HEK293 (cell line): ENCODE measurements around the gene VAMP5.
A peak's percentile ranks its signal among the peaks of the same experiment; 100 is the strongest.
"Not testable (repeated sequence)": the region's sequence is repeated elsewhere in the genome, so short reads cannot be mapped to it uniquely, and the experiment has no call there.

Experiments
- CTCF ChIA-PET: fragments of 350-600 bp; formaldehyde crosslinking; extraction: SDS; loops from one replicate; lab custom pipeline; 2021; ENCODE audit warnings: antibody characterized with exemption; lab: Yijun Ruan, JAX
- POLR2A ChIA-PET: fragments of 300-600 bp; formaldehyde crosslinking; extraction: SDS; loops from one replicate; lab custom pipeline; 2020; ENCODE audit warnings: antibody characterized with exemption, inconsistent platforms; lab: Yijun Ruan, JAX
- H3K27ac ChIP-seq: fragments of 200-500 bp; sonication (Bioruptor generic); 2 replicates; pipeline ENCODE4 v1.5.1; 2014; ENCODE audit warnings: low read depth, low read length, control low read depth, inconsistent platforms; ENCODE audit errors: extremely low read depth
- H3K36me3 ChIP-seq, 2 experiments: fragments of 200-500 bp in 1 of 2; sonication (Bioruptor generic) in 1 of 2; 1 replicate in 1 of 2; 2 replicates in 1 of 2; pipeline ENCODE4 v1.5.1; 2014 to 2017; ENCODE audit warnings: inconsistent platforms in 2 of 2, low read length in 2 of 2; ENCODE audit not compliant: control insufficient read depth in 2 of 2, insufficient read depth in 1 of 2
- H3K4me1 ChIP-seq: fragments of 200-500 bp; sonication (Bioruptor generic); 2 replicates; pipeline ENCODE4 v1.5.1; 2014; ENCODE audit warnings: mild to moderate bottlenecking, low read length, inconsistent platforms; ENCODE audit not compliant: control insufficient read depth, insufficient read depth
- H3K4me3 ChIP-seq: 2 replicates; pipeline ENCODE4 v1.5.1; 2011; ENCODE audit warnings: low read depth, mild to moderate bottlenecking, control low read depth, low read length, moderate library complexity
- H3K9me3 ChIP-seq: fragments of 200-500 bp; sonication (Bioruptor generic); 2 replicates; pipeline ENCODE4 v1.5.1; 2014; ENCODE audit warnings: low read depth, low read length, inconsistent platforms; ENCODE audit not compliant: control insufficient read depth, insufficient read depth
- FEZF1 ChIP-seq: fragments of 450-650 bp; formaldehyde crosslinking; IDR thresholded peaks from 2 replicates; pipeline ENCODE4 v1.5.1; 2016; ENCODE audit warnings: missing biosample characterization, missing genetic modification characterization
- GFI1B ChIP-seq: fragments of 450-650 bp; formaldehyde crosslinking; IDR thresholded peaks from 2 replicates; pipeline ENCODE4 v1.5.1; 2016; ENCODE audit warnings: missing biosample characterization, missing genetic modification characterization
- KLF1 ChIP-seq: fragments of 450-650 bp; formaldehyde crosslinking; IDR thresholded peaks from 2 replicates; pipeline ENCODE4 v1.5.1; 2016; ENCODE audit warnings: missing biosample characterization, missing genetic modification characterization
- KLF7 ChIP-seq: fragments of 450-650 bp; formaldehyde crosslinking; IDR thresholded peaks from 2 replicates; pipeline ENCODE4 v1.5.1; 2016; ENCODE audit warnings: missing biosample characterization, missing genetic modification characterization, borderline replicate concordance
- SCRT1 ChIP-seq: fragments of 450-650 bp; formaldehyde crosslinking; IDR thresholded peaks from 2 replicates; pipeline ENCODE4 v1.5.1; 2016; ENCODE audit warnings: missing biosample characterization, missing genetic modification characterization, borderline replicate concordance
- SP7 ChIP-seq: fragments of 450-650 bp; formaldehyde crosslinking; IDR thresholded peaks from 2 replicates; pipeline ENCODE4 v1.5.1; 2016; ENCODE audit warnings: missing biosample characterization, missing genetic modification characterization
- TCF7L2 ChIP-seq: IDR thresholded peaks from 2 replicates; pipeline ENCODE4 v1.6.1; 2011; ENCODE audit warnings: low read depth, mild to moderate bottlenecking, inconsistent platforms, low read length, moderate library complexity, borderline replicate concordance
- WT1 ChIP-seq: fragments of 450-650 bp; formaldehyde crosslinking; IDR thresholded peaks from 2 replicates; pipeline ENCODE4 v1.5.1; 2016; ENCODE audit warnings: missing biosample characterization, missing genetic modification characterization
- YY2 ChIP-seq: fragments of 450-650 bp; formaldehyde crosslinking; IDR thresholded peaks from 2 replicates; pipeline ENCODE4 v1.5.1; 2016; ENCODE audit warnings: missing biosample characterization, missing genetic modification characterization
- ZBTB17 ChIP-seq: fragments of 450-650 bp; formaldehyde crosslinking; IDR thresholded peaks from 2 replicates; pipeline ENCODE4 v1.5.1; 2016; ENCODE audit warnings: missing biosample characterization, missing genetic modification characterization
- ZEB2 ChIP-seq: fragments of 450-650 bp; formaldehyde crosslinking; IDR thresholded peaks from 2 replicates; pipeline ENCODE4 v1.5.1; 2016; ENCODE audit warnings: missing biosample characterization, missing genetic modification characterization
- ZNF302 ChIP-seq: fragments of 450-650 bp; formaldehyde crosslinking; IDR thresholded peaks from 2 replicates; pipeline ENCODE4 v1.5.1; 2016; ENCODE audit warnings: missing biosample characterization, missing genetic modification characterization, low read depth
- ZNF311 ChIP-seq: fragments of 450-650 bp; formaldehyde crosslinking; IDR thresholded peaks from 2 replicates; pipeline ENCODE4 v1.5.1; 2017; ENCODE audit warnings: missing biosample characterization, missing genetic modification characterization, borderline replicate concordance
- ZNF324 ChIP-seq: fragments of 450-650 bp; formaldehyde crosslinking; IDR thresholded peaks from 2 replicates; pipeline ENCODE4 v1.5.1; 2016; ENCODE audit warnings: missing biosample characterization, missing genetic modification characterization
- ZNF394 ChIP-seq: fragments of 450-650 bp; formaldehyde crosslinking; IDR thresholded peaks from 2 replicates; pipeline ENCODE4 v1.5.1; 2016; ENCODE audit warnings: missing biosample characterization, missing genetic modification characterization, mild to moderate bottlenecking, moderate library complexity, borderline replicate concordance
- ZNF404 ChIP-seq: fragments of 450-650 bp; formaldehyde crosslinking; IDR thresholded peaks from 2 replicates; pipeline ENCODE4 v1.5.1; 2017; ENCODE audit warnings: missing biosample characterization, missing genetic modification characterization
- ZNF501 ChIP-seq: fragments of 450-650 bp; formaldehyde crosslinking; IDR thresholded peaks from 2 replicates; pipeline ENCODE4 v1.5.1; 2016; ENCODE audit warnings: missing biosample characterization, missing genetic modification characterization
- ZNF548 ChIP-seq: fragments of 450-650 bp; formaldehyde crosslinking; IDR thresholded peaks from 2 replicates; pipeline ENCODE4 v1.5.1; 2016; ENCODE audit warnings: missing biosample characterization, missing genetic modification characterization
- ZNF585B ChIP-seq: fragments of 450-650 bp; formaldehyde crosslinking; IDR thresholded peaks from 2 replicates; pipeline ENCODE4 v1.5.1; 2016; ENCODE audit warnings: missing biosample characterization, missing genetic modification characterization
- ZNF621 ChIP-seq: fragments of 450-650 bp; formaldehyde crosslinking; IDR thresholded peaks from 2 replicates; pipeline ENCODE4 v1.5.1; 2017; ENCODE audit warnings: missing biosample characterization, missing genetic modification characterization
- ZNF629 ChIP-seq: fragments of 450-650 bp; formaldehyde crosslinking; IDR thresholded peaks from 2 replicates; pipeline ENCODE4 v1.5.1; 2017; ENCODE audit warnings: missing biosample characterization, missing genetic modification characterization
- TF ChIP-seq, protein P1 (sequence below): fragments of 450-650 bp; formaldehyde crosslinking; IDR thresholded peaks from 2 replicates; pipeline ENCODE4 v1.5.1; 2016; ENCODE audit warnings: missing biosample characterization, missing genetic modification characterization
- TF ChIP-seq, protein P2 (sequence below): fragments of 450-650 bp; formaldehyde crosslinking; IDR thresholded peaks from 2 replicates; pipeline ENCODE4 v1.5.1; 2016; ENCODE audit warnings: missing biosample characterization, missing genetic modification characterization, low read depth
- TF ChIP-seq, protein P3 (sequence below): fragments of 450-650 bp; formaldehyde crosslinking; IDR thresholded peaks from 2 replicates; pipeline ENCODE4 v1.5.1; 2016; ENCODE audit warnings: missing biosample characterization, missing genetic modification characterization

The VAMP5 gene

DNA sequence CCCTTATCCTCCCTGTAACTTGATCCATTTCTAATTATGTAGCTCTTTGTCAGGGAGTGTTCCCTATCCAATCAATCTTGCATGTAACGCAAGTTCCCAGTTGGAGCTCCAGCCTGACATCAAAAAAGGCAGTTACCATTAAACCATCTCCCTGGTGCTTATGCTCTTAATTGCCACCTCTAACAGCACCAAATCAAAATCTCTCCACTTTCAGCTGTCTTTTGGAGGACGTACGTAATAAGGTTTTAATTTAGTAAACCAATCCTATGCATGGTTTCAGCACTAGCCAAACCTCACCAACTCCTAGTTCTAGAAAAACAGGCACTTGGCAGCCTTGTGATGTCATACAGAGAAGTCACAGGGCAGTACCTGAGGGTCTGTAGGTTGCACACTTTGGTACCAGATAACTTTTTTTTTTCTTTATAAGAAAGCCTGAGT, 40.0 kb upstream of the VAMP5 start:
- not testable (repeated sequence) for H3K4me1 ChIP-seq, H3K27ac ChIP-seq, H3K9me3 ChIP-seq, H3K4me3 ChIP-seq
- POLR2A ChIA-PET, result interaction anchor here (1.0 to 3.2 kb wide), 6 partner anchors 10 to 124 kb away, joined by 3 to 15 read pairs (median 4); partner anchors contain the start of gene GGCX
- CTCF ChIA-PET, result interaction anchor here (0.7 to 3.5 kb wide), 2 partner anchors 123 to 125 kb away, joined by 4 to 10 read pairs; no protein-coding TSS in a partner anchor
- H3K36me3 ChIP-seq, result peaks cover 29 to 91% of the 10 kb centered on the region in 2 experiments
- TF ChIP-seq, protein P1, sequence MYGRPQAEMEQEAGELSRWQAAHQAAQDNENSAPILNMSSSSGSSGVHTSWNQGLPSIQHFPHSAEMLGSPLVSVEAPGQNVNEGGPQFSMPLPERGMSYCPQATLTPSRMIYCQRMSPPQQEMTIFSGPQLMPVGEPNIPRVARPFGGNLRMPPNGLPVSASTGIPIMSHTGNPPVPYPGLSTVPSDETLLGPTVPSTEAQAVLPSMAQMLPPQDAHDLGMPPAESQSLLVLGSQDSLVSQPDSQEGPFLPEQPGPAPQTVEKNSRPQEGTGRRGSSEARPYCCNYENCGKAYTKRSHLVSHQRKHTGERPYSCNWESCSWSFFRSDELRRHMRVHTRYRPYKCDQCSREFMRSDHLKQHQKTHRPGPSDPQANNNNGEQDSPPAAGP (tag by site-specific recombination), result 0 out of 2 replicates have a peak, but pooled peaks have one; percentile 25
- TF ChIP-seq ZNF629, result peak; percentile 50
- TF ChIP-seq ZBTB17 (tag by site-specific recombination), result 0 out of 2 replicates have a peak, but pooled peaks have one; percentile 35
- peak; percentile 99 for TF ChIP-seq WT1
- TF ChIP-seq ZNF501, result 0 out of 2 replicates have a peak, but pooled peaks have one; percentile 30
- peak; percentile 48; the same call in 1 of the 2 replicates for TF ChIP-seq ZEB2 (tag by site-specific recombination)
- 0 out of 2 replicates have a peak, but pooled peaks have one; percentile 42 for TF ChIP-seq GFI1B (tag by site-specific recombination)
- TF ChIP-seq FEZF1 (tag by site-specific recombination), result peak; percentile 88
- peak; percentile 95 for TF ChIP-seq SP7 (tag by site-specific recombination)

DNA sequence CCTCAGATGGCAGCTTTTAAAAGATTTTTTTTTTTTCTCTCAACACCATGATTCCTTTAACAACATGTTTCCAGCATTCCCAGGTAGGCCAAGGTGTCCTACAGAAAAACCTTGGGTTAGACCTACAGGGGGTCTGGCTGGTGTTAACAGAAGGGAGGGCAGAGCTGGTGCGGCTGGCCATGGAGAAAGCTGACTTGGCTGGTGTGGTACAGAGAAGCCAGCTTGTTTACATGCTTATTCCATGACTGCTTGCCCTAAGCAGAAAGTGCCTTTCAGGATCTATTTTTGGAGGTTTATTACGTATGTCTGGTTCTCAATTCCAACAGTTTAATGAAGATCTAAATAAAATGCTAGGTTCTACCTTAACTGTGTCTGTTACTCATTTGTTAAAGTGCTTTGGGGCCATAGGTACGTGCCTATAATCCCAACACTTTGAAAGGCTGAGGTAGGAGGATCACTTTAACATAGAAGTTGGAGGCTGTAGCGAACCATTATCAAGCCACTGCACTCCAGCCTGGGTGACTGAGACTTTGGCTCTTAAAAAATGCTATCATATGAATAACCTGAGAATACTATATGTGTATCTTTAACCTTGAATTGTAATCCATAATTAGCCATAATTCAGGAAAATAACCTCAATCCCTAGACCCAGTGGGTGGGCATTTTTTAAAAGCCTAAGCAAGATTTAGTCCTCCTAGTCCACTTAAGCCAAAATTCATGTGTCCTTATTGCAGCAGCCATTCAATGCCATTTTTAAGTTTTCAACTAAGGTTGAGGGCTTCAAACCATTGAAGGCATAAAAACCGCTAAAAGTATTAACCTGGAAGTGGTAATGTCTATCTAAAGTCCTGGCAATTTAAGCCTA, 39.1 kb upstream of the VAMP5 start:
- not testable (repeated sequence) for H3K4me3 ChIP-seq, H3K4me1 ChIP-seq, H3K9me3 ChIP-seq, H3K27ac ChIP-seq
- ChIA-PET POLR2A (interaction anchor here (0.6 to 12.3 kb wide), 17 partner anchors 6 to 154 kb away, joined by 3 to 106 read pairs (median 6); partner anchors contain the start of genes C2orf68, GGCX, MAT2A and RNF181), CTCF (interaction anchor here (0.7 to 3.5 kb wide), 5 partner anchors 74 to 153 kb away, joined by 3 to 15 read pairs (median 6); no protein-coding TSS in a partner anchor)
- peaks cover 37 to 92% of the 10 kb centered on the region in 2 experiments for H3K36me3 ChIP-seq

DNA sequence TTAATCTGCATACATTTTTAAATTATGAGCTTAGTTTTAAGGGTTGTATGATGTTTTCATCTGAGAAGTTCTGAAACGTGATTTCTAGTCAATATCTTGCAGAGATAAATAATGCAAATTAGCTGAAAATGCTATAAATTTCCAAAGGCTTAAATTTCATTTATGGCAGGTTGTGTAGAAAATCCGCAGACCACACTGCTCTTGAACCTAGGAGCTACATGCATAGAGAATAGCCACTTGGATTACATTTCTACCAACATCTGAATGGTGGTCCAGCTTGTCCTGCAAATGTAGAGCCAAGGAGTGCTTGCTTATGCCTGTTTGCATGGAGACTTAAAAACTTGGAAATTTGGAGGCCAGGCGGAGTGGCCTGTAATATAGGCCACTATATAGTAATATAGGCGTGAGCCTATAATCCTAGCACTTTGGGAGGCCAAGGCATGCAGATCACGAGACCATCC, 38.4 kb upstream of the VAMP5 start:
- no peak overlapping the region for H3K4me3 ChIP-seq
- no peaks in the 10 kb centered on the region for H3K9me3 ChIP-seq
- peaks cover 37 to 92% of the 10 kb centered on the region in 2 experiments for H3K36me3 ChIP-seq
- no peak overlapping the region for H3K27ac ChIP-seq
- ChIA-PET CTCF (interaction anchor here (1.2 to 3.5 kb wide), 4 partner anchors 75 to 154 kb away, joined by 3 to 15 read pairs (median 8); no protein-coding TSS in a partner anchor), POLR2A (interaction anchor here (0.8 to 12.3 kb wide), 15 partner anchors 7 to 155 kb away, joined by 3 to 106 read pairs (median 6); partner anchors contain the start of genes C2orf68, GGCX, MAT2A and RNF181)
- H3K4me1 ChIP-seq, result no peaks in the 10 kb centered on the region
- TF ChIP-seq, protein P2, sequence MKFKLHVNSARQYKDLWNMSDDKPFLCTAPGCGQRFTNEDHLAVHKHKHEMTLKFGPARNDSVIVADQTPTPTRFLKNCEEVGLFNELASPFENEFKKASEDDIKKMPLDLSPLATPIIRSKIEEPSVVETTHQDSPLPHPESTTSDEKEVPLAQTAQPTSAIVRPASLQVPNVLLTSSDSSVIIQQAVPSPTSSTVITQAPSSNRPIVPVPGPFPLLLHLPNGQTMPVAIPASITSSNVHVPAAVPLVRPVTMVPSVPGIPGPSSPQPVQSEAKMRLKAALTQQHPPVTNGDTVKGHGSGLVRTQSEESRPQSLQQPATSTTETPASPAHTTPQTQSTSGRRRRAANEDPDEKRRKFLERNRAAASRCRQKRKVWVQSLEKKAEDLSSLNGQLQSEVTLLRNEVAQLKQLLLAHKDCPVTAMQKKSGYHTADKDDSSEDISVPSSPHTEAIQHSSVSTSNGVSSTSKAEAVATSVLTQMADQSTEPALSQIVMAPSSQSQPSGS (tag by site-specific recombination), result no peak
- no peak for TF ChIP-seq ZNF548 (tag by site-specific recombination)
- no peak for TF ChIP-seq ZBTB17 (tag by site-specific recombination)
- no peak for TF ChIP-seq YY2 (tag by site-specific recombination)
- no peak for TF ChIP-seq KLF1 (tag by site-specific recombination)
- no peak for TF ChIP-seq ZNF311 (tag by site-specific recombination)
- TF ChIP-seq ZNF302 (tag by site-specific recombination), result no peak
- TF ChIP-seq SCRT1 (tag by site-specific recombination), result no peak
- no peak for TF ChIP-seq ZNF404 (tag by site-specific recombination)
- no peak for TF ChIP-seq ZNF324
- no peak for TF ChIP-seq KLF7 (tag by site-specific recombination)
- TF ChIP-seq ZNF394 (tag by site-specific recombination), result no peak
- no peak for TF ChIP-seq ZNF585B (tag by site-specific recombination)
- no peak for TF ChIP-seq ZNF621
- no peak for TF ChIP-seq TCF7L2
- TF ChIP-seq, protein P3, sequence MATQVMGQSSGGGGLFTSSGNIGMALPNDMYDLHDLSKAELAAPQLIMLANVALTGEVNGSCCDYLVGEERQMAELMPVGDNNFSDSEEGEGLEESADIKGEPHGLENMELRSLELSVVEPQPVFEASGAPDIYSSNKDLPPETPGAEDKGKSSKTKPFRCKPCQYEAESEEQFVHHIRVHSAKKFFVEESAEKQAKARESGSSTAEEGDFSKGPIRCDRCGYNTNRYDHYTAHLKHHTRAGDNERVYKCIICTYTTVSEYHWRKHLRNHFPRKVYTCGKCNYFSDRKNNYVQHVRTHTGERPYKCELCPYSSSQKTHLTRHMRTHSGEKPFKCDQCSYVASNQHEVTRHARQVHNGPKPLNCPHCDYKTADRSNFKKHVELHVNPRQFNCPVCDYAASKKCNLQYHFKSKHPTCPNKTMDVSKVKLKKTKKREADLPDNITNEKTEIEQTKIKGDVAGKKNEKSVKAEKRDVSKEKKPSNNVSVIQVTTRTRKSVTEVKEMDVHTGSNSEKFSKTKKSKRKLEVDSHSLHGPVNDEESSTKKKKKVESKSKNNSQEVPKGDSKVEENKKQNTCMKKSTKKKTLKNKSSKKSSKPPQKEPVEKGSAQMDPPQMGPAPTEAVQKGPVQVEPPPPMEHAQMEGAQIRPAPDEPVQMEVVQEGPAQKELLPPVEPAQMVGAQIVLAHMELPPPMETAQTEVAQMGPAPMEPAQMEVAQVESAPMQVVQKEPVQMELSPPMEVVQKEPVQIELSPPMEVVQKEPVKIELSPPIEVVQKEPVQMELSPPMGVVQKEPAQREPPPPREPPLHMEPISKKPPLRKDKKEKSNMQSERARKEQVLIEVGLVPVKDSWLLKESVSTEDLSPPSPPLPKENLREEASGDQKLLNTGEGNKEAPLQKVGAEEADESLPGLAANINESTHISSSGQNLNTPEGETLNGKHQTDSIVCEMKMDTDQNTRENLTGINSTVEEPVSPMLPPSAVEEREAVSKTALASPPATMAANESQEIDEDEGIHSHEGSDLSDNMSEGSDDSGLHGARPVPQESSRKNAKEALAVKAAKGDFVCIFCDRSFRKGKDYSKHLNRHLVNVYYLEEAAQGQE, result no peak
